GM19463 (cell line): ENCODE results near the gene DCAKD.

ENCODE experiments used
- ATAC-seq: cut with Tn5 transposase; IDR thresholded peaks from one replicate; pipeline ENCODE4 v1.9.1; 2021; ENCODE audit warnings: mild to moderate bottlenecking, moderate library complexity; ENCODE audit not compliant: unreplicated experiment

Gene DCAKD

GRCh38 chr17:45005700-45006099 is 45.7 kb downstream of the DCAKD start:
- no peak for ATAC-seq

DNA sequence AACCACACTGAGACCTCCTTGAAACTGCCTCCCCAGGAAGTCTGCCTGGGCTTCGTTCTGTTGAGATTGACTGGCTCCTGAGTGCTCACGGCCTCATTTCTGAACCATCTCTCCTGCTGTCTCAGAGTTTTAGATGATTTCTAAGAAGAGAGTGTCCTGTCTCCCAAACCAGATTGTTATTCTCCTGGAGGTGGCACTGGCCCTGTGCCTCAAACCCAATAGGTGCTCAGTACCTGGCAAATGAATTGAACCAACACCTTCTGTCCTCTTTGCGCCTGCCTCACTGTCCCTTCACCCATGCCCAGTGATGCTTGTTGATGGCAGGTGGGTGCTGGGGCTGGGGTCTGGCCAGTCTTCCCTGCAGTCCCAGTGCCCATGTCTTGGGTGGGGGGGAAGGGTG is 47.0 kb downstream of the DCAKD start:
- ATAC-seq = no peak

- ATAC-seq = no peak
Measured at GRCh38 chr17:45003877-45004276, 47.6 kb downstream of the DCAKD start.

GRCh38 chr17:45001310-45001709 is 50.1 kb downstream of the DCAKD start:
- ATAC-seq = no peak

- no peak for ATAC-seq
Measured at GRCh38 chr17:44999433-44999832, 52.0 kb downstream of the DCAKD start.

DNA sequence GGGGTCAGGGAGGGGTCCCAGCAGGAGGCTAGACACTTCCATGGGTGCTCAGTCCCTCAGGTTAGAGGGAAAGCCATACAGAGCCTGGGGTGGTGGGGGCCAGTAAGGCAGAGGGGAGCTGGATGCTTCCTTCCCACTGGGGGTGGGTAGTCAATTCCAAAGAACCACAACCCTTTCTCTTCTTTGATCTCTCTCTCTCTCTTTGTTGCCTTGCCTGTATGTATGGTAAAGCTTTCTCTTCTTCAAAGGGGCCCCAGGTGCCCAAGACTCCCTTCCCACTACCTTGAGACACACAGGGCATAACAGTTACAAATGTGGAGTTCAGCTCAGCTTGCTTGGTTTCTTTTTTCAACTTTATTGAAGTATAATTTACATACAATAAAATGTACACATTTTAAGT is 52.8 kb downstream of the DCAKD start:
- no peak for ATAC-seq

DNA sequence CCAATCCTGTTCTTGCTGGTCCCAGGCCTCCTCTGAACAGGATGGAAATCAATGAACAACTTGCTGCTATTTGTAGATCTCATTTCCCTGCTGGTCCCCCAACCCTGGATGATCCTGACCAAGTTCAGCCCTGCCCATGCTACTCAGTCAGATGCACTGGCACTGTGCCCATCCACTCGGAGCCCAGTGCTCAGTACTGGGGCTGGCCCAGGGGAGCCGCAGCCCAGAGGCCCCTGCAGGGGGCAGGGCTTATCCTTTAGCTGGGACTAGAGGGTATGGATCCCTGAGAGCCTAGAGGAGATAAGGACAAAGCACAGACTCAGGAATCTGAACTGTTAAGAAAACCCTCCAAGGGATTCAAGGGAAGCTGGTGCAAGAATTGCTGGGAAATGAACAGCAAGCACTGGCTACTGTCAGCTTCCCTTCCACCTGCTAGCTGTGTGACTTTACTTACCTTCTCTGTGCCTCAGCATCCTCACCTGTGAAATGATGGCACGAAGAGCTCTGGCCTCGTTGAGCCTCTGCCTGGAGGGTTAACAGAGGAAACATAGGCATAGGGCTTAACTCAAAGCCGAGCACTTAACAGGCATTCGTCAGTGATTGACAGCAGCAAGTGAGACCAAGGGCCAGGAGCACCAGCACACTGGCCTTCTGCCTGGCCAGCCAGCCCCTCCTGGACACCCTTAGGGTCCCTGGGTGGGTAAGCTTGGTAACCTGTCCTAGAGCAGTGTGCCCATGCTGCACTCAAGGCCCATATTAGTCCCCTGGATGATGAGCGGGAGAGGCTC is 53.5 kb downstream of the DCAKD start:
- ATAC-seq = no peak

DNA sequence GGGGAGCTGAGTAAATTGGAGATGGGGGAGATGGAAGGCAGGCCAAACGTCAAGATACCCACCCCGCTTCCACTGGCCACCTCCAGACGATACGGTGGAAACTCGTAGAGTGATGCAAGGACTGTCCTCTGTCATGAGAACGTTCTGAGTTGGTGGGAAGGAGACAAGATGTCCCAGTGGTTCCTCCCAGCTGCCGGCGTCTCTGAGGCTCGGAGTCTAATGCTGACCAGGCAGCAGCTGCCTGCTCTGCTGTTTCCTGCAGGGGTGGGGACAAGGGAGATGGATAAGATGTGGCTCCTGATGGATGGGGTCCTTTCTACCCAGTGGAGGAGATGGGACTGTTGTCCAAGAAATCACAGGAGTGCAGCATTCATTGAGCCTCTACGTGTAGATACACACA is 55.1 kb downstream of the DCAKD start:
- no peak for ATAC-seq

- no peak for ATAC-seq
Measured at GRCh38 chr17:44995436-44996001, 55.9 kb downstream of the DCAKD start.

DNA sequence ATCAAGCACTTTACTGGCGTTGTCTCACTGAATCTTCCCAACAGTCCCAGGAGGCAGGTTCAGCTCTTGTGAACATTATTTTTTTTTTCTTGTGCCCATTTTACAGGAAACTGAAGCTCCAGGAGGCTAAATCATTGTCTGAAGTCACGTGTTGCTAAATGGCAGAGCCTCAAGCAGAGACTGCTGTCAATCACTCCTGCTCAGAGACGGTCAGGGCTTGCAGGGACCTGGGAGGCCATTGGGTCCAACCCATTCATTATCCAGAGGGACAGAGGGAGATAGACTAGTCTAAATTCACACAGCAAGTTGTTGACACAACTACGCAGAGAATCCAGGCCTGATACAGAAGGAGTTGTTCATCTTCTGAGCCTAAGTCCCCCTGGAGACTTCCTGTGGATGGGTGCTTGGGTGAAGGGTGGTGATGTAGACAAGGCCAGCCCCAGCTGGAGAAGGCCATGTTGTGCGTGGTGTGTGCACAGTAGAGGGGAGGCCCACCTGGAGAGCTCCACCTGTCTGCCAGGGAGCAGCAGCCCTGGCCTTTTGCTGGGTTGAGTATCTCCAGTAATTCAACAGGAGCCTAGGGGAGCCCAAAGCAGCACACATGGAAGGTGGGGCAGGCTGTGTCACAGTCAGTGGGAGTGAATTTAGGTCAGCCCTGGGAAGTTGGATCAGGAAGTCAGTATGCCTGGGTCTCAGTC is 59.0 kb downstream of the DCAKD start:
- no peak for ATAC-seq

- no peak for ATAC-seq
Measured at GRCh38 chr17:44990994-44991393, 60.4 kb downstream of the DCAKD start.

- ATAC-seq = no peak
Measured at GRCh38 chr17:44989552-44990138, 61.8 kb downstream of the DCAKD start.

GRCh38 chr17:44988044-44988942 is 63.1 kb downstream of the DCAKD start:
- no peak for ATAC-seq

DNA sequence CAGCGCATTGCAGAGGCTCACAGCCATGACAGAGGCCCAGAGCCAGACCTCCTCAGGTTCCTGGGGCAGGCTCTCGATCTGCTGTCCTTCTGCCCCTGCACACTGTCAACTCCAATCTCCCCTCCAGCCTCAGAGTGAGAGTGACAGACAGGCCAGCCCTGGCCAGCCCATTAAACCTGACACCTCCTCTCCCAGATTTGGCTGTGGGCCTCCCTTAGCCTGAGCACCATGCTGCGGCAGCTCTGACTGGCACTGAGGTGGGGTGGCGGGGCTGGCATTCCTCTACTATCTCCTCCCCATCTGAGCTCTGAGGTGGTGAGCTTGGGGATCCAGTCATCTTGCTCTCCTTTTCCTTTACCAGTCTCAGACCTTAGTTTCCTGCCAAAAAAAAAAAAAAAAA is 67.9 kb downstream of the DCAKD start:
- no peak for ATAC-seq

- no peak for ATAC-seq
Measured at GRCh38 chr17:44982113-44982702, 69.2 kb downstream of the DCAKD start.

- no peak for ATAC-seq
Measured at GRCh38 chr17:44981221-44981968, 70.0 kb downstream of the DCAKD start.

GRCh38 chr17:44979426-44979995 is 71.9 kb downstream of the DCAKD start:
- ATAC-seq = no peak

DNA sequence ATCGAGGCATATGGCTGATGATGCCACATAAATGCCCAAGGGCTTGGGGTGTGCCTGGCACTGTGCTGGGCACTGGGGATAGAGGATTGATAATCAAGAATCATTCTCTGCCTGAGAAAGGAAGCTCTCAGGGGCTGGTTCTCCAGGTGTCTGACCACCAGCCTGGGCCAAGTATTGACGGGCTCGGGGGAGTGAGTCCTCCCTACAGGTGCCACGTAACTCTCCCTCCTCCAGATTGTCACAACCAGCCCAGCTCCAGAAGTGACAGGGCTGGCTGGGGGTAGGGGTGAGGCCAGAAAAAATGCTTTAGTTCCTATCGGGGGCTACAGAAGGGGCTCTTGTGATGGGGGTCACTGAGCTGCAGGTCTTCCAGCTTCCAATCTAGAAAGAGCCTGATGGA is 72.6 kb downstream of the DCAKD start:
- no peak for ATAC-seq

DNA sequence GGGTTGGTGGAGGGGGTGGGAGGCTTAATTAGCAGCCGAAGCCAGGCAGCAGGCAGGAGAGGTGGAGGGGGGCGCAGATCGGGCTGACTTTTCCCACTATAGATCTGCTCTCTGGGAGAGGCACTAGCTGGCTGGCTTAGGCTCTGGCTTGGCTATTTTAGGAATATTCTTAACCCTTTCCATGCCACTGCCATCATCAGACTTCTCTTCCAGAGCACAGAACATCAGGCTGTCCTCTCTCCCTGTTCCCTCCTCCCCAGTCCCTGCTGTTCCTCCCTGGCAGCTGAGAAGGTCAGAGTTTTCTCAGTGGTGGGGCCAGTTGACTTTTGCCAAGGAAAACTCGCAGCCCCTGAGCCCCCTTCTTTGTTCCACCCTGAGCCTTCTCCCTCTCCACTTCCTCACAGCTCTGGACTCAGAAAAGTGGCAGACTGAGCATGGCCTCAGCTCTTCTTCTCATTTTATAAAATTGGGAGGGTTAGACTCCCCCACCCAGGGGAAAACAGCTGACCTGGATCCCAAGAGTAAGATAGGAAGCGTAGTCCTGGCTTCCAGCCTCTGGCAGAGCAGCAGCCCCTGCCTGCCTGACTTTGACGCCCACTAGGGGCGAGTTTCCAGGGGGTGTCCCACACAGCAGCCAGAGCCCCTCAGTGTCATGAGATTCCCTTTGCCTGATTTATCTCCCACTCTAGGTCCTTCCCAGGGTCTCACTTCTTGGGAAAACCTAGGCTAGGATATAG is 73.5 kb downstream of the DCAKD start:
- ATAC-seq = no peak
